ENCODE results near the gene ZDHHC14. TPM values are rescaled to one million over a fixed set of nuclear protein-coding genes. Genes with fewer than 3 reads are reported as not detected.

The ZDHHC14 gene
- total and polyA plus RNA-seq, 2 of the 8 experiments (the other 6 are each of a cell fraction or from before 2014, with no cell fraction given) = 2.9 to 5.3 TPM

DNA sequence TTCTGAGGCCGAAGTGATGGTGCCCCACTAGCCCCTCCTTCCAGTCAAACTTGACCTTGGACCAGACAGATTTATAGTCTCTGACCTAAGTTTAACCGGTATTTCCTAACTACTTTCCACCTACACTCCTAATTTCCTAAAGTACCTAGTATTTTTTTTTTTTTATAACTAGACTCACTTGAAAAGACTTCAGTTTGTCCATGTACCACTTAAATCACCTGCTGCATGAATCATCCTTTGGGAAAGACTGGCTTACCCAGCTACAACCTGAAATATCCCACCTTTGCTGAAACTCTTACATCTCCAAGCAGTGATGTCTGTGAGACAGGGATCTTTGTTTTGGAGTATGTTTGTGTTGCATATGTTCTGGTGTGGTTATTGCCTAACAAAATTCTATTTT lies 71.1 kb downstream of the ZDHHC14 start:
- peaks cover 2% of the 10 kb centered on the region; the same call in 1 of the 2 replicates for H3K23me2 ChIP-seq (ENCODE audit: low read depth, low read length)
- no peak overlapping the region for H4K91ac ChIP-seq (replicated peaks; ENCODE audit: insufficient read length, low read length)
- no peak overlapping the region for H2BK120ac ChIP-seq (replicated peaks; ENCODE audit: low read depth, low read length)
- no peaks in the 10 kb centered on the region for H3K9me3 ChIP-seq (ENCODE audit: insufficient read depth in 2 of 2, low read depth in 1 of 2, low read length in 1 of 2)
- H2AK5ac ChIP-seq (ENCODE audit: low read depth, low read length) = no peak overlapping the region
- H2AFZ ChIP-seq (ENCODE audit: low read length) = no peak overlapping the region
- H3K27me3 ChIP-seq (replicated peaks in 1 of 4; ENCODE audit: control insufficient read depth in 3 of 4, extremely low read depth in 1 of 4, insufficient read depth in 3 of 4, low read length in 3 of 4) = no peaks in the 10 kb centered on the region
- FAIRE-seq (no peak), DNase-seq (ENCODE audit: low read depth in 1 of 2, low spot score in 2 of 2) (no peak)
- CTCF ChIA-PET (ENCODE audit: partially characterized antibody) = no interaction called here
- no peaks in the 10 kb centered on the region for H4K20me1 ChIP-seq (replicated peaks in 1 of 2; ENCODE audit: control insufficient read depth in 1 of 2, insufficient read depth in 2 of 2, low read length in 2 of 2)
- peaks cover 0 to 4% (median under 1%) of the 10 kb centered on the region in 4 experiments; a peak in 3 of 7 replicates for H3K4me1 ChIP-seq (replicated peaks in 1 of 4; ENCODE audit: control insufficient read depth in 3 of 4, insufficient read depth in 4 of 4, low read length in 3 of 4)
- no peaks in the 10 kb centered on the region for H3K79me1 ChIP-seq (ENCODE audit: low read depth, low read length)
- no peak overlapping the region for H2BK5ac ChIP-seq (ENCODE audit: low read depth, low read length)
- H4K5ac ChIP-seq (ENCODE audit: insufficient read length, low read depth, low read length) = no peak overlapping the region
- no peak overlapping the region for H2BK20ac ChIP-seq (ENCODE audit: low read length)
- H2BK15ac ChIP-seq (ENCODE audit: low read length) = no peak overlapping the region
- H3K23ac ChIP-seq (ENCODE audit: insufficient read length) = no peak overlapping the region
- H3K27ac ChIP-seq (ENCODE audit: low read depth, low read length) = no peak overlapping the region
- WGBS, 2 experiments (ENCODE audit: extremely low coverage in 1 of 2, insufficient coverage in 1 of 2, insufficient read length in 1 of 2, insufficient replicate concordance in 2 of 2, low coverage in 1 of 2, low lambda C conversion rate in 2 of 2, missing lambda C conversion rate in 1 of 2) = 92% methylated on average over 2 of the region's 2 CpGs; no CpG with 5 or more reads in 1 of the 2 experiments
- H3K36me3 ChIP-seq (ENCODE audit: control insufficient read depth in 2 of 4, insufficient read depth in 4 of 4, low read length in 3 of 4) = no peaks in the 10 kb centered on the region
- H3K4ac ChIP-seq (replicated peaks; ENCODE audit: insufficient read length, low read depth, low read length) = no peak overlapping the region
- H3K56ac ChIP-seq (replicated peaks; ENCODE audit: insufficient read length, low read depth, low read length) = no peak overlapping the region
- no peak overlapping the region for H2BK12ac ChIP-seq (ENCODE audit: low read depth, low read length)
- H4K8ac ChIP-seq (ENCODE audit: extremely low read depth, insufficient read depth, low read length) = no peak overlapping the region
- no peak overlapping the region for H3K18ac ChIP-seq (ENCODE audit: extremely low read depth, low read length)
- POLR2A ChIA-PET (ENCODE audit: partially characterized antibody) = no interaction called here
- H3K14ac ChIP-seq (ENCODE audit: insufficient read length) = no peak overlapping the region
- no peak overlapping the region for H3K4me3 ChIP-seq (ENCODE audit: extremely low read depth in 1 of 4, insufficient read depth in 2 of 4, low read depth in 3 of 4, low read length in 4 of 4)
- no peaks in the 10 kb centered on the region for H3K79me2 ChIP-seq (ENCODE audit: control insufficient read depth in 1 of 2, insufficient read depth in 2 of 2, low read length in 2 of 2)
- no peak overlapping the region for H3K4me2 ChIP-seq (ENCODE audit: insufficient read depth in 1 of 2, low read depth in 2 of 2, low read length in 2 of 2)
- H3K9ac ChIP-seq (replicated peaks in 1 of 4; ENCODE audit: extremely low read depth in 1 of 4, low read depth in 3 of 4, low read length in 3 of 4) = no peak overlapping the region
- TF ChIP-seq CEBPB (IDR thresholded peaks at IDR 0.05; ENCODE audit: low read depth, low read length) = no peak
- no peak for TF ChIP-seq EZH2 (IDR thresholded peaks at IDR 0.05; ENCODE audit: low read depth, low read length, severe bottlenecking)
- no peak for TF ChIP-seq TBP (IDR thresholded peaks at IDR 0.05; ENCODE audit: low read depth, low read length)
- no peak for TF ChIP-seq NRF1 (IDR thresholded peaks at IDR 0.05; ENCODE audit: low read depth, low read length)
- TF ChIP-seq, protein P1, sequence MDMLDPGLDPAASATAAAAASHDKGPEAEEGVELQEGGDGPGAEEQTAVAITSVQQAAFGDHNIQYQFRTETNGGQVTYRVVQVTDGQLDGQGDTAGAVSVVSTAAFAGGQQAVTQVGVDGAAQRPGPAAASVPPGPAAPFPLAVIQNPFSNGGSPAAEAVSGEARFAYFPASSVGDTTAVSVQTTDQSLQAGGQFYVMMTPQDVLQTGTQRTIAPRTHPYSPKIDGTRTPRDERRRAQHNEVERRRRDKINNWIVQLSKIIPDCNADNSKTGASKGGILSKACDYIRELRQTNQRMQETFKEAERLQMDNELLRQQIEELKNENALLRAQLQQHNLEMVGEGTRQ (IDR thresholded peaks at IDR 0.05; ENCODE audit: low read length) = no peak
- no peak for TF ChIP-seq CTBP2 (IDR thresholded peaks at IDR 0.05; ENCODE audit: borderline replicate concordance, insufficient read depth, insufficient read length, low read length)
